Measurements from ENCODE around the gene NKG7.

The NKG7 gene

DNA sequence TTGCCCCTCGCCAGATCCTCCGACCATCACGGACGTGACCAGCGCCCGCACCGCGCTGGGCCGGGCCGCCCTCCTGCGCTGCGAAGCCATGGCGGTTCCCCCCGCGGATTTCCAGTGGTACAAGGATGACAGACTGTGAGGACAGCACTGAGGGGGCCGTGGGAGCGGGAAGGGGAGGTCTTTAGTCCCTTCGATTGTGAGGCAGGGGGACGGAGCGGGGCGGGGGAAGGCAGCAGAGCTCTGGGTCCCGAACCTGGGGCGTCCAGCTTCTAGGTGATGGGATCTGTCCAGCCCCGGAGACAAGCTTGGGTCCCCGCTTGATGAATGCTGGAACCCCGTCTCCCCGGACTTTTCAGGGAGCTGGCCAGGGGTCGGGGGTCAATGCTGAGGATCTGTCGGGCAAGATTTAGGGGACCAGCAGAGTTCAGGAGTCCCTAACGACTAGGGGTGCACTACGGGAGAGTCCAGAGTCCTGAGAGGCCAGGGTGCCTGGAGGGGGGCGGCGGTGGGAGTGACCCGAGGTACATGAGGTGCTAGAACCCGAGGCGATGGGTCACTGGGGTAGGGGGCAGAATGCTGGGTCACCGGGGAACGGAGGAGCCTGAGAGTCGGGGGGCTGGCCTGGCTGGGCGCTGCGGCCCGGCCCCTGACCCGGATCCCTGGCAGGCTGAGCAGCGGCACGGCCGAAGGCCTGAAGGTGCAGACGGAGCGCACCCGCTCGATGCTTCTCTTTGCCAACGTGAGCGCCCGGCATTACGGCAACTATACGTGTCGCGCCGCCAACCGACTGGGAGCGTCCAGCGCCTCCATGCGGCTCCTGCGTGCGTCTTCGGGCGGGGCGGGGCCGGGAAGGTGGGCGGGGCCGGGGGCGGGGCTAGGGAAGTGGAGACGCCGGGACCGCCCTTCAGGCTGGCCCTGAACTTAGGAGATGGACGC is 45.1 kb downstream of the NKG7 start:
- no peak for TF ChIP-seq ARNTL (CRISPR knock-in tag; IDR thresholded peaks at IDR 0.05; ENCODE audit: borderline replicate concordance, low read depth)
- no peak for TF ChIP-seq RARB (CRISPR knock-in tag; IDR thresholded peaks at IDR 0.05)
- TF ChIP-seq, protein P1, sequence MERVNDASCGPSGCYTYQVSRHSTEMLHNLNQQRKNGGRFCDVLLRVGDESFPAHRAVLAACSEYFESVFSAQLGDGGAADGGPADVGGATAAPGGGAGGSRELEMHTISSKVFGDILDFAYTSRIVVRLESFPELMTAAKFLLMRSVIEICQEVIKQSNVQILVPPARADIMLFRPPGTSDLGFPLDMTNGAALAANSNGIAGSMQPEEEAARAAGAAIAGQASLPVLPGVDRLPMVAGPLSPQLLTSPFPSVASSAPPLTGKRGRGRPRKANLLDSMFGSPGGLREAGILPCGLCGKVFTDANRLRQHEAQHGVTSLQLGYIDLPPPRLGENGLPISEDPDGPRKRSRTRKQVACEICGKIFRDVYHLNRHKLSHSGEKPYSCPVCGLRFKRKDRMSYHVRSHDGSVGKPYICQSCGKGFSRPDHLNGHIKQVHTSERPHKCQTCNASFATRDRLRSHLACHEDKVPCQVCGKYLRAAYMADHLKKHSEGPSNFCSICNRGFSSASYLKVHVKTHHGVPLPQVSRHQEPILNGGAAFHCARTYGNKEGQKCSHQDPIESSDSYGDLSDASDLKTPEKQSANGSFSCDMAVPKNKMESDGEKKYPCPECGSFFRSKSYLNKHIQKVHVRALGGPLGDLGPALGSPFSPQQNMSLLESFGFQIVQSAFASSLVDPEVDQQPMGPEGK (CRISPR knock-in tag; IDR thresholded peaks at IDR 0.05; ENCODE audit: borderline replicate concordance), result no peak
- no peak for TF ChIP-seq BACH2 (CRISPR knock-in tag; IDR thresholded peaks at IDR 0.05; ENCODE audit: borderline replicate concordance)
- TF ChIP-seq SNAI2 (CRISPR knock-in tag; IDR thresholded peaks at IDR 0.05), result no peak
- TF ChIP-seq TCF4 (CRISPR knock-in tag; IDR thresholded peaks at IDR 0.05; ENCODE audit: borderline replicate concordance), result no peak
- TF ChIP-seq TOX (CRISPR knock-in tag; IDR thresholded peaks at IDR 0.05; ENCODE audit: borderline replicate concordance), result no peak
- TF ChIP-seq ZNF70 (CRISPR knock-in tag; IDR thresholded peaks at IDR 0.05), result no peak
- no peak for TF ChIP-seq ZNF565 (CRISPR knock-in tag; conservative IDR thresholded peaks at IDR 0.05; ENCODE audit: low read depth)
- ATAC-seq, result no peak

DNA sequence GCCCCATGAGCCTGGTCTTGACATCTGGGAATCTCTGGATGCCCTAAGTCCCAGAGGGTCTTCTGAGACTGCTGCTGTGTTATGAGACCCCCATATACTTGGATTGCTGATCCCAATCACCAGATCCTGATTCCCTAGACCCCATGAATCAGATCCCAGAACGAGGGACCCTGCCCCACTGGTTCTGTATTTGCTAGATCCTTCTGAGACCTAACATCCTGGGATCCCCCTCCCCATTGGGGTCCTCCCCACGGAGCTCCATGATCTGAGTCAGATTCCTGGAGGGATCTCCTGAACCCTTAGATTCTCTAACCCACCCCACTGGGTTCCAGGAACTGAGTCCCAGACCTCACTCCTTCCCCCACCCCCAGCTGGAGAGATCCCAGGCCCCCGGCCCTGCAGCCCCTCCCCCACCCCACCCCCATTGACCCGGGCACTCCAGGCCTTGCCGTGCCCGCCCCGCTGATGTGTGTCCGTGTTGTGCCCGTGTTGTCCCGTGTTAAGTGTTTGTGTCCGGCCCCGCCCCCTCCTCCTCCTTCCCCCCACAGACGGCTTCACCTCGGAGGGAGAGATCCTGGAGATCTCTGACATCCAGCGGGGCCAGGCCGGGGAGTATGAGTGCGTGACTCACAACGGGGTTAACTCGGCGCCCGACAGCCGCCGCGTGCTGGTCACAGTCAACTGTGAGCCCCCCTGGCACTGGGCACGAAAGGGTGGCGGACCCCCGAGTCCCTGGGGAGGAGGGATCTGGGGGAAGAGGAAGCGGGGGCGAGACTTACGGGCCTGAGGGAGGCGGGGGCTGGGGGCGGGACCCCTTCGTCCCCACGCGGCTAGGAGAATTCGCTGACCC is 46.0 kb downstream of the NKG7 start:
- no peak for TF ChIP-seq PPARA (CRISPR knock-in tag; IDR thresholded peaks at IDR 0.05; ENCODE audit: borderline replicate concordance)
- no peak for TF ChIP-seq ZNF8 (CRISPR knock-in tag; IDR thresholded peaks at IDR 0.05)
- no peak for TF ChIP-seq TOX (CRISPR knock-in tag; IDR thresholded peaks at IDR 0.05; ENCODE audit: borderline replicate concordance)
- no peak for TF ChIP-seq TCF4 (CRISPR knock-in tag; IDR thresholded peaks at IDR 0.05; ENCODE audit: borderline replicate concordance)
- no peak for TF ChIP-seq OSR1 (CRISPR knock-in tag; IDR thresholded peaks at IDR 0.05)
- TF ChIP-seq ZC3H10 (CRISPR knock-in tag; IDR thresholded peaks at IDR 0.05), result no peak
- TF ChIP-seq, protein P2, sequence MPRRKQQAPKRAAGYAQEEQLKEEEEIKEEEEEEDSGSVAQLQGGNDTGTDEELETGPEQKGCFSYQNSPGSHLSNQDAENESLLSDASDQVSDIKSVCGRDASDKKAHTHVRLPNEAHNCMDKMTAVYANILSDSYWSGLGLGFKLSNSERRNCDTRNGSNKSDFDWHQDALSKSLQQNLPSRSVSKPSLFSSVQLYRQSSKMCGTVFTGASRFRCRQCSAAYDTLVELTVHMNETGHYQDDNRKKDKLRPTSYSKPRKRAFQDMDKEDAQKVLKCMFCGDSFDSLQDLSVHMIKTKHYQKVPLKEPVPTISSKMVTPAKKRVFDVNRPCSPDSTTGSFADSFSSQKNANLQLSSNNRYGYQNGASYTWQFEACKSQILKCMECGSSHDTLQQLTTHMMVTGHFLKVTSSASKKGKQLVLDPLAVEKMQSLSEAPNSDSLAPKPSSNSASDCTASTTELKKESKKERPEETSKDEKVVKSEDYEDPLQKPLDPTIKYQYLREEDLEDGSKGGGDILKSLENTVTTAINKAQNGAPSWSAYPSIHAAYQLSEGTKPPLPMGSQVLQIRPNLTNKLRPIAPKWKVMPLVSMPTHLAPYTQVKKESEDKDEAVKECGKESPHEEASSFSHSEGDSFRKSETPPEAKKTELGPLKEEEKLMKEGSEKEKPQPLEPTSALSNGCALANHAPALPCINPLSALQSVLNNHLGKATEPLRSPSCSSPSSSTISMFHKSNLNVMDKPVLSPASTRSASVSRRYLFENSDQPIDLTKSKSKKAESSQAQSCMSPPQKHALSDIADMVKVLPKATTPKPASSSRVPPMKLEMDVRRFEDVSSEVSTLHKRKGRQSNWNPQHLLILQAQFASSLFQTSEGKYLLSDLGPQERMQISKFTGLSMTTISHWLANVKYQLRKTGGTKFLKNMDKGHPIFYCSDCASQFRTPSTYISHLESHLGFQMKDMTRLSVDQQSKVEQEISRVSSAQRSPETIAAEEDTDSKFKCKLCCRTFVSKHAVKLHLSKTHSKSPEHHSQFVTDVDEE (CRISPR knock-in tag; IDR thresholded peaks at IDR 0.05), result no peak
- TF ChIP-seq GLIS3 (CRISPR knock-in tag; IDR thresholded peaks at IDR 0.05), result no peak
- no peak for TF ChIP-seq ZNF565 (CRISPR knock-in tag; conservative IDR thresholded peaks at IDR 0.05; ENCODE audit: low read depth)
- TF ChIP-seq BACH2 (CRISPR knock-in tag; IDR thresholded peaks at IDR 0.05; ENCODE audit: borderline replicate concordance), result no peak
- TF ChIP-seq CSDC2 (CRISPR knock-in tag; IDR thresholded peaks at IDR 0.05), result no peak
- no peak for TF ChIP-seq SNAI2 (CRISPR knock-in tag; IDR thresholded peaks at IDR 0.05)
- TF ChIP-seq, protein P3, sequence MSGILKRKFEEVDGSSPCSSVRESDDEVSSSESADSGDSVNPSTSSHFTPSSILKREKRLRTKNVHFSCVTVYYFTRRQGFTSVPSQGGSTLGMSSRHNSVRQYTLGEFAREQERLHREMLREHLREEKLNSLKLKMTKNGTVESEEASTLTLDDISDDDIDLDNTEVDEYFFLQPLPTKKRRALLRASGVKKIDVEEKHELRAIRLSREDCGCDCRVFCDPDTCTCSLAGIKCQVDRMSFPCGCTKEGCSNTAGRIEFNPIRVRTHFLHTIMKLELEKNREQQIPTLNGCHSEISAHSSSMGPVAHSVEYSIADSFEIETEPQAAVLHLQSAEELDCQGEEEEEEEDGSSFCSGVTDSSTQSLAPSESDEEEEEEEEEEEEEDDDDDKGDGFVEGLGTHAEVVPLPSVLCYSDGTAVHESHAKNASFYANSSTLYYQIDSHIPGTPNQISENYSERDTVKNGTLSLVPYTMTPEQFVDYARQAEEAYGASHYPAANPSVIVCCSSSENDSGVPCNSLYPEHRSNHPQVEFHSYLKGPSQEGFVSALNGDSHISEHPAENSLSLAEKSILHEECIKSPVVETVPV (CRISPR knock-in tag; IDR thresholded peaks at IDR 0.05), result no peak
- TF ChIP-seq ARNTL (CRISPR knock-in tag; IDR thresholded peaks at IDR 0.05; ENCODE audit: borderline replicate concordance, low read depth), result no peak
- no peak for TF ChIP-seq ZNF70 (CRISPR knock-in tag; IDR thresholded peaks at IDR 0.05)
- TF ChIP-seq, protein P1 (CRISPR knock-in tag; IDR thresholded peaks at IDR 0.05; ENCODE audit: borderline replicate concordance), result no peak
- no peak for TF ChIP-seq ISL1 (CRISPR knock-in tag; IDR thresholded peaks at IDR 0.05)
- TF ChIP-seq ESRRG (CRISPR knock-in tag; IDR thresholded peaks at IDR 0.05), result no peak

More for the DNA sequence above, 46.0 kb downstream of the NKG7 start:
- no peak for ATAC-seq
